PFSK-1 (cell line): ENCODE data around the gene PRC1.

Experiments
- FOXP2 ChIP-seq: optimal IDR thresholded peaks from 2 replicates; pipeline ENCODE3; 2011; ENCODE audit warnings: borderline replicate concordance, control low read depth, inconsistent platforms; ENCODE audit not compliant: insufficient read depth; ENCODE audit errors: extremely low read length, extremely low read depth
- POLR2AphosphoS5 ChIP-seq: IDR thresholded peaks from 2 replicates; pipeline ENCODE4 v1.6.1; 2012; ENCODE audit warnings: low read depth, mild to moderate bottlenecking, control low read depth, low read length, moderate library complexity
- REST ChIP-seq, 2 experiments: IDR thresholded peaks; 2 replicates each; pipeline versions ENCODE4 v1.6.1 to v1.8.0; 2011 to 2012; ENCODE audit warnings: low read depth in 2 of 2, low read length in 2 of 2, control low read depth in 1 of 2, inconsistent platforms in 1 of 2, mild to moderate bottlenecking in 1 of 2, moderate library complexity in 1 of 2; ENCODE audit not compliant: insufficient read depth in 1 of 2
- SIN3A ChIP-seq: IDR thresholded peaks from 2 replicates; pipeline ENCODE4 v1.6.1; 2012; ENCODE audit warnings: mild to moderate bottlenecking, low read length, moderate library complexity, borderline replicate concordance; ENCODE audit not compliant: insufficient read depth
- TAF1 ChIP-seq: IDR thresholded peaks from 2 replicates; pipeline ENCODE4 v1.6.1; 2012; ENCODE audit warnings: low read length, control low read depth, borderline replicate concordance; ENCODE audit not compliant: insufficient read depth

DNA sequence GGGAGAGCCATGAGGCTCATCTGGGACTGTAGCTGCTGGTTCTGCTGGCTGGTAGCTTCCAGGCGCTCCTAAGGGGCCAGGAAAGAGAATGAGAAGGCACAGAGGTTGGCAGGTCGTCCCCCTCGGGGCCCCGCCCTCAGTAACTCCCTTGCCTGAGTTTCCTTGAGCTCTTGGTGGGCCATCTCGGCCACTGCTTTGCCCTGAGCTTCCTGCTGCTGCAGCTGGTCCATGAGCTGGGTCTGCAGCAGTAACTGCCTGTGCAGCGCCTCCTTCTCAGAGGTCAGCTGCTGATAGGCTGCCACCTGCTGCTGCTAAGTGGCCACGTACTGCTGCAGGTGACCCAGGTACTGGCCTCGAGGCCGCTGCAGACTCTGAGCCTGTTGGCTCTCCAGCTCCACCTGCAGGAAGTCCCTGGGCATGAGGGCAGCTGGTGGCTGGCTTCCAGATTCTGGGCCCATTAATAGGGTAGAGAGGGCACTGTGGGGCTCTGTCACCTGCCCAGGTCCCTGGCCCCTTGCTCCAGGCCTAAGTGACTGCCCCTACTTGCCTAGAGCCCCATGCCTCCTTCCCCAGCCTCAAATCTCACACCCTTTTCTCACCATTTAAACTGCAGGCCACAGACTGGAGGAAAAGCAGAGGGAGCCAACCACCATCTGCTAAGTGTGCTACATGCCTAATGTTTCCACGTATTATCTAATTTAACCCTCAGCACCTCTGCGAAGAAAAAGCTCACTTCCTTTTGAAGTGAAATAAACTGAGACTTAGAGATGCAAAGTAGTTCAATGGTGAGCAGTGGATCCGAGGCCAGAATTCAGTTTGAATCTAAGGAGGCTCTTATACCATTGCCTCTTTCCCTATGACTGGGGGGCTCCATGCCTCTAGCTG lies 38.8 kb upstream of the PRC1 start:
- TF ChIP-seq POLR2AphosphoS5 = no peak
- TF ChIP-seq REST (IDR thresholded peaks at IDR 0.05; ENCODE audit: insufficient read depth in 1 of 2, low read depth in 2 of 2, low read length in 2 of 2) = no peak
- no peak for TF ChIP-seq SIN3A
- TF ChIP-seq TAF1 = no peak
- no peak for TF ChIP-seq FOXP2
